Inflammatory macrophage treated with lipopolysaccharide for 4 hours (primary cell): ENCODE measurements around the gene SORCS2.

Experiments
- DNase-seq: peaks from one replicate; pipeline ENCODE4 v3.0.0-alpha.2; 2020

The SORCS2 gene

GRCh38 chr4:7522452-7523220 is 330.3 kb downstream of the SORCS2 start:
- no peak for DNase-seq

GRCh38 chr4:7523526-7523925 is 331.2 kb downstream of the SORCS2 start:
- no peak for DNase-seq

GRCh38 chr4:7524064-7524682 is 331.8 kb downstream of the SORCS2 start:
- DNase-seq: no peak

GRCh38 chr4:7524843-7525242 is 332.5 kb downstream of the SORCS2 start:
- DNase-seq: no peak

GRCh38 chr4:7526491-7526890 is 334.2 kb downstream of the SORCS2 start:
- DNase-seq: no peak

GRCh38 chr4:7526929-7527535 is 334.7 kb downstream of the SORCS2 start:
- no peak for DNase-seq

GRCh38 chr4:7529368-7530080 is 337.2 kb downstream of the SORCS2 start:
- no peak for DNase-seq

- no peak for DNase-seq
Measured at GRCh38 chr4:7530082-7530481, 337.7 kb downstream of the SORCS2 start.

- no peak for DNase-seq
Measured at GRCh38 chr4:7530932-7531639, 338.7 kb downstream of the SORCS2 start.

GRCh38 chr4:7531640-7531994 is 339.3 kb downstream of the SORCS2 start:
- no peak for DNase-seq

- no peak for DNase-seq
Measured at GRCh38 chr4:7532043-7532442, 339.7 kb downstream of the SORCS2 start.

GRCh38 chr4:7533267-7533666 is 340.9 kb downstream of the SORCS2 start:
- DNase-seq: no peak

- no peak for DNase-seq
Measured at GRCh38 chr4:7535094-7535493, 342.8 kb downstream of the SORCS2 start.

GRCh38 chr4:7535619-7536018 is 343.3 kb downstream of the SORCS2 start:
- no peak for DNase-seq

GRCh38 chr4:7536876-7537275 is 344.5 kb downstream of the SORCS2 start:
- DNase-seq: no peak

- no peak for DNase-seq
Measured at GRCh38 chr4:7537853-7538400, 345.6 kb downstream of the SORCS2 start.

- DNase-seq: no peak
Measured at GRCh38 chr4:7538518-7538917, 346.2 kb downstream of the SORCS2 start.

- no peak for DNase-seq
Measured at GRCh38 chr4:7539186-7539585, 346.8 kb downstream of the SORCS2 start.

GRCh38 chr4:7539659-7540058 is 347.3 kb downstream of the SORCS2 start:
- DNase-seq: peak; percentile 34

- no peak for DNase-seq
Measured at GRCh38 chr4:7540206-7540605, 347.9 kb downstream of the SORCS2 start.

GRCh38 chr4:7540654-7541413 is 348.5 kb downstream of the SORCS2 start:
- no peak for DNase-seq

GRCh38 chr4:7541414-7541810 is 349.1 kb downstream of the SORCS2 start:
- no peak for DNase-seq
